SHP77 treated with DMSO at 0.1 percent for 48 hours (cell line): Measurements from ENCODE around the gene TBC1D3I.
"Not testable (repeated sequence)": the region's sequence is repeated elsewhere in the genome, so short reads cannot be mapped to it uniquely, and the experiment has no call there.

Source experiments
- DNase-seq: peaks from one replicate; lab custom pipeline; 2025; lab: John Stamatoyannopoulos, UW

The TBC1D3I gene

GRCh38 chr17:36264470-36264869 is at the start of gene TBC1D3I:
Gene TBC1D3I (minus strand): TSS chr17:36264570. CDS start chr17:36262985, 1,585 bp downstream.
- DNase-seq = not testable (repeated sequence)

- not testable (repeated sequence) for DNase-seq
Measured at GRCh38 chr17:36295161-36295560, 30.8 kb upstream of the TBC1D3I start.

- not testable (repeated sequence) for DNase-seq
Measured at GRCh38 chr17:36289965-36290612, 25.7 kb upstream of the TBC1D3I start.

- not testable (repeated sequence) for DNase-seq
Measured at GRCh38 chr17:36284219-36284618, 19.8 kb upstream of the TBC1D3I start.

- DNase-seq = not testable (repeated sequence)
Measured at GRCh38 chr17:36283256-36283655, 18.9 kb upstream of the TBC1D3I start.

- not testable (repeated sequence) for DNase-seq
Measured at GRCh38 chr17:36242046-36242445, 22.3 kb downstream of the TBC1D3I start.

GRCh38 chr17:36229644-36230043 is 34.7 kb downstream of the TBC1D3I start:
- DNase-seq = not testable (repeated sequence)

GRCh38 chr17:36222967-36223366 is 41.4 kb downstream of the TBC1D3I start:
- not testable (repeated sequence) for DNase-seq

- DNase-seq = not testable (repeated sequence)
Measured at GRCh38 chr17:36221581-36222100, 42.7 kb downstream of the TBC1D3I start.

- not testable (repeated sequence) for DNase-seq
Measured at GRCh38 chr17:36220737-36221580, 43.4 kb downstream of the TBC1D3I start.

- DNase-seq = not testable (repeated sequence)
Measured at GRCh38 chr17:36219556-36219955, 44.8 kb downstream of the TBC1D3I start.

GRCh38 chr17:36215406-36216308 is 48.7 kb downstream of the TBC1D3I start:
- not testable (repeated sequence) for DNase-seq

GRCh38 chr17:36214918-36215317 is 49.5 kb downstream of the TBC1D3I start:
- DNase-seq = no peak

- no peak for DNase-seq
Measured at GRCh38 chr17:36213695-36214094, 50.7 kb downstream of the TBC1D3I start.

- no peak for DNase-seq
Measured at GRCh38 chr17:36212966-36213365, 51.4 kb downstream of the TBC1D3I start.

- DNase-seq = no peak
Measured at GRCh38 chr17:36212272-36212605, 52.1 kb downstream of the TBC1D3I start.

GRCh38 chr17:36211484-36212271 is 52.7 kb downstream of the TBC1D3I start:
- not testable (repeated sequence) for DNase-seq

- not testable (repeated sequence) for DNase-seq
Measured at GRCh38 chr17:36210439-36211211, 53.7 kb downstream of the TBC1D3I start, which contains the start of gene CCL4L2. Gene CCL4L2 (plus strand): TSS chr17:36211063.

- no peak for DNase-seq
Measured at GRCh38 chr17:36209575-36209974, 54.8 kb downstream of the TBC1D3I start.

GRCh38 chr17:36207383-36207782 is 57.0 kb downstream of the TBC1D3I start:
- DNase-seq = not testable (repeated sequence)
